Loucy (cell line): ENCODE measurements around the gene PKP4.

Experiments
- EZH2phosphoT487 ChIP-seq: fragments of 200-600 bp; IDR thresholded peaks from 2 replicates; pipeline ENCODE4 v1.6.1; 2018; ENCODE audit warnings: antibody characterized with exemption, mild to moderate bottlenecking, moderate library complexity, borderline replicate concordance
- TF ChIP-seq, protein P1 (sequence below): fragments of 200-600 bp; sonication (generic); conservative IDR thresholded peaks from 2 replicates; pipeline ENCODE4 v1.5.1; 2014; ENCODE audit warnings: mild to moderate bottlenecking, antibody characterized with exemption, low read length

- TF ChIP-seq, protein P1, sequence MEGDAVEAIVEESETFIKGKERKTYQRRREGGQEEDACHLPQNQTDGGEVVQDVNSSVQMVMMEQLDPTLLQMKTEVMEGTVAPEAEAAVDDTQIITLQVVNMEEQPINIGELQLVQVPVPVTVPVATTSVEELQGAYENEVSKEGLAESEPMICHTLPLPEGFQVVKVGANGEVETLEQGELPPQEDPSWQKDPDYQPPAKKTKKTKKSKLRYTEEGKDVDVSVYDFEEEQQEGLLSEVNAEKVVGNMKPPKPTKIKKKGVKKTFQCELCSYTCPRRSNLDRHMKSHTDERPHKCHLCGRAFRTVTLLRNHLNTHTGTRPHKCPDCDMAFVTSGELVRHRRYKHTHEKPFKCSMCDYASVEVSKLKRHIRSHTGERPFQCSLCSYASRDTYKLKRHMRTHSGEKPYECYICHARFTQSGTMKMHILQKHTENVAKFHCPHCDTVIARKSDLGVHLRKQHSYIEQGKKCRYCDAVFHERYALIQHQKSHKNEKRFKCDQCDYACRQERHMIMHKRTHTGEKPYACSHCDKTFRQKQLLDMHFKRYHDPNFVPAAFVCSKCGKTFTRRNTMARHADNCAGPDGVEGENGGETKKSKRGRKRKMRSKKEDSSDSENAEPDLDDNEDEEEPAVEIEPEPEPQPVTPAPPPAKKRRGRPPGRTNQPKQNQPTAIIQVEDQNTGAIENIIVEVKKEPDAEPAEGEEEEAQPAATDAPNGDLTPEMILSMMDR: no peak
- no peak for TF ChIP-seq EZH2phosphoT487
These were observed 104.3 kb downstream of the PKP4 start for GRCh38 chr2:158561054-158561453.
